HG03342 (cell line): ENCODE measurements around the gene RUFY4.

Source experiments
- ATAC-seq: cut with Tn5 transposase; IDR thresholded peaks from one replicate; pipeline ENCODE4 v1.9.1; 2021; ENCODE audit warnings: mild to moderate bottlenecking, moderate library complexity; ENCODE audit not compliant: unreplicated experiment

The RUFY4 gene

GRCh38 chr2:218060950-218061660, 7.9 kb upstream of the RUFY4 start:
- no peak for ATAC-seq

GRCh38 chr2:218063486-218063885, 5.6 kb upstream of the RUFY4 start:
- peak; percentile 89 for ATAC-seq

- no peak for ATAC-seq
Measured at GRCh38 chr2:218063896-218064295, 5.2 kb upstream of the RUFY4 start.

GRCh38 chr2:218065239-218066006, 3.6 kb upstream of the RUFY4 start:
- ATAC-seq: no peak

GRCh38 chr2:218066926-218067515, 2.0 kb upstream of the RUFY4 start:
- no peak for ATAC-seq

- no peak for ATAC-seq
Measured at GRCh38 chr2:218067523-218067922, 1.5 kb upstream of the RUFY4 start.

- ATAC-seq: no peak
Measured at GRCh38 chr2:218069606-218070300, 700 bp downstream of the RUFY4 start.

- ATAC-seq: no peak
Measured at GRCh38 chr2:218070587-218070986, 1.5 kb downstream of the RUFY4 start.

- no peak for ATAC-seq
Measured at GRCh38 chr2:218071218-218071937, 2.3 kb downstream of the RUFY4 start.

- no peak for ATAC-seq
Measured at GRCh38 chr2:218072002-218072401, 2.9 kb downstream of the RUFY4 start.

GRCh38 chr2:218072478-218073024, 3.5 kb downstream of the RUFY4 start:
- no peak for ATAC-seq

- no peak for ATAC-seq
Measured at GRCh38 chr2:218073185-218073584, 4.1 kb downstream of the RUFY4 start.

- peak; percentile 54 for ATAC-seq
Measured at GRCh38 chr2:218074031-218074430, 5.0 kb downstream of the RUFY4 start.

- no peak for ATAC-seq
Measured at GRCh38 chr2:218075975-218076811, 7.1 kb downstream of the RUFY4 start.

GRCh38 chr2:218077464-218078216, 8.6 kb downstream of the RUFY4 start:
- no peak for ATAC-seq

GRCh38 chr2:218079943-218080913, 11.2 kb downstream of the RUFY4 start:
- ATAC-seq: no peak

- ATAC-seq: peak; percentile 93
Measured at GRCh38 chr2:218081063-218081462, 12.0 kb downstream of the RUFY4 start.

GRCh38 chr2:218081695-218082094, 12.6 kb downstream of the RUFY4 start:
- no peak for ATAC-seq
